Endothelial cell (in vitro differentiated cells): Measurements from ENCODE around the gene FAM13B. TPM values are rescaled to one million over a fixed set of nuclear protein-coding genes. Genes with fewer than 3 reads are reported as not detected.

Experiments
- DNase-seq: peaks from one replicate; pipeline ENCODE4 v3.0.0; 2021; ENCODE audit warnings: low spot score
- H3K27ac Mint-ChIP-seq: one replicate; pipeline ENCODE4 v1.8.0; 2021; ENCODE audit warnings: mixed read lengths, inconsistent platforms; ENCODE audit not compliant: unreplicated experiment
- H3K27me3 Mint-ChIP-seq: one replicate; pipeline ENCODE4 v1.8.0; 2021; ENCODE audit warnings: mild to moderate bottlenecking, moderate library complexity, mixed read lengths, inconsistent platforms; ENCODE audit not compliant: unreplicated experiment
- H3K36me3 Mint-ChIP-seq: one replicate; pipeline ENCODE4 v1.8.0; 2021; ENCODE audit warnings: mild to moderate bottlenecking, low read depth, mixed read lengths, inconsistent platforms; ENCODE audit not compliant: unreplicated experiment
- H3K4me1 Mint-ChIP-seq: one replicate; pipeline ENCODE4 v1.8.0; 2021; ENCODE audit warnings: mild to moderate bottlenecking, mixed read lengths, inconsistent platforms; ENCODE audit not compliant: unreplicated experiment
- H3K4me3 Mint-ChIP-seq: one replicate; pipeline ENCODE4 v1.8.0; 2021; ENCODE audit warnings: mild to moderate bottlenecking, mixed read lengths, inconsistent platforms; ENCODE audit not compliant: unreplicated experiment
- H3K9me3 Mint-ChIP-seq: one replicate; pipeline ENCODE4 v1.8.0; 2021; ENCODE audit warnings: mixed read lengths, inconsistent platforms; ENCODE audit not compliant: unreplicated experiment
- total RNA-seq: library from RNA; stranded (reverse); fragmentation: NEBNext Ultra II Directional; extraction: Animal tissue kit (Norgen Biotek cat#: 25700); gene quantifications from one replicate; pipeline ENCODE4 v1.2.1, GENCODE V29; 2021; ENCODE audit not compliant: unreplicated experiment
- TF ChIP-seq, protein P1 (sequence below): fragments of 200-600 bp; sonication (generic); IDR thresholded peaks from one replicate; pipeline ENCODE4 v1.5.0; 2021; ENCODE audit warnings: antibody characterized with exemption; ENCODE audit not compliant: unreplicated experiment

Gene FAM13B
- total RNA-seq, 1 donor from 2014 or later, result 31.2 TPM

- DNase-seq, result peak; percentile 73
- Mint-ChIP-seq H3K9me3 (no peaks in the 10 kb centered on the region), H3K36me3 (no peaks in the 10 kb centered on the region), H3K27ac (peak within 1 kb of the TSS; percentile 61), H3K4me1 (peaks cover 15% of the 10 kb centered on the region), H3K4me3 (peak within 1 kb of the TSS; percentile 69), H3K27me3 (peaks cover 2% of the 10 kb centered on the region)
- TF ChIP-seq, protein P1, sequence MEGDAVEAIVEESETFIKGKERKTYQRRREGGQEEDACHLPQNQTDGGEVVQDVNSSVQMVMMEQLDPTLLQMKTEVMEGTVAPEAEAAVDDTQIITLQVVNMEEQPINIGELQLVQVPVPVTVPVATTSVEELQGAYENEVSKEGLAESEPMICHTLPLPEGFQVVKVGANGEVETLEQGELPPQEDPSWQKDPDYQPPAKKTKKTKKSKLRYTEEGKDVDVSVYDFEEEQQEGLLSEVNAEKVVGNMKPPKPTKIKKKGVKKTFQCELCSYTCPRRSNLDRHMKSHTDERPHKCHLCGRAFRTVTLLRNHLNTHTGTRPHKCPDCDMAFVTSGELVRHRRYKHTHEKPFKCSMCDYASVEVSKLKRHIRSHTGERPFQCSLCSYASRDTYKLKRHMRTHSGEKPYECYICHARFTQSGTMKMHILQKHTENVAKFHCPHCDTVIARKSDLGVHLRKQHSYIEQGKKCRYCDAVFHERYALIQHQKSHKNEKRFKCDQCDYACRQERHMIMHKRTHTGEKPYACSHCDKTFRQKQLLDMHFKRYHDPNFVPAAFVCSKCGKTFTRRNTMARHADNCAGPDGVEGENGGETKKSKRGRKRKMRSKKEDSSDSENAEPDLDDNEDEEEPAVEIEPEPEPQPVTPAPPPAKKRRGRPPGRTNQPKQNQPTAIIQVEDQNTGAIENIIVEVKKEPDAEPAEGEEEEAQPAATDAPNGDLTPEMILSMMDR, result no peak
Observed at GRCh38 chr5:137888863-137889759, 143.8 kb downstream of the FAM13B start, which contains the start of gene PKD2L2. TSS of gene PKD2L2 (plus strand) at chr5:137889457. CDS start at chr5:137889492, 35 bp downstream.

DNA sequence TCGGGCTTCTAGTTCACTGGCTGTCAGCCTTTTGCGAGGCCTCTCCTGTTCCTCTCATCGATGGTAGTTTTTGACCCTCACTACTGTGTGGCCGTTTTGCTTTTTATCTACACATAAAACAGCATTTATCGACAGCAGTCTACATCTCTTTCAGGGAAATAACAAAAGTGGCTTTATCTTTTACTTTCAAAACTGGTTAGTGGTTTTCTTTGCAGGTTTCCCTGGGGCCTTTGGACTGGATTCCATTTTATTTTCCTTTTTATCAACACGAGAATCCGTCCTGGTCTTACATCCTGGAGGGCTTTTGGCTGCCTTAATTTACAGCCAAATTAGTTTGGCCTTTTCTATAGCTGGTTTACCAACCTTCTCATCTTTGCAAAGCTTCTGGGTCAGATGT lies 144.4 kb downstream of the FAM13B start:
- Mint-ChIP-seq H3K27me3 (peaks cover 1% of the 10 kb centered on the region), H3K4me1 (peaks cover 8% of the 10 kb centered on the region), H3K4me3 (no peak overlapping the region), H3K36me3 (no peaks in the 10 kb centered on the region), H3K27ac (peak overlapping the region; percentile 61), H3K9me3 (no peaks in the 10 kb centered on the region)
- DNase-seq, result no peak
- TF ChIP-seq, protein P1, result no peak

Other genes with a start within 250 kb of the FAM13B start
- not detected for gene MYOT, start 165.2 kb downstream of the FAM13B start, total RNA-seq
- gene PKD2L2, start 143.6 kb downstream of the FAM13B start, total RNA-seq, result not detected
- 0.69 TPM for gene WNT8A, start 51.0 kb upstream of the FAM13B start, total RNA-seq
- gene NME5, start 106.3 kb upstream of the FAM13B start, total RNA-seq, result 0.82 TPM
- gene BRD8, start 145.6 kb upstream of the FAM13B start, total RNA-seq, result 52.0 TPM
- gene KIF20A, start 146.0 kb upstream of the FAM13B start, total RNA-seq, result 10.3 TPM
- 40.8 TPM for gene CDC23, start 180.2 kb upstream of the FAM13B start, total RNA-seq
- gene GFRA3, start 241.5 kb upstream of the FAM13B start, total RNA-seq, result 0.13 TPM